Bronchial epithelial cell (primary cell): ENCODE data around the gene GABRR2. TPM values are rescaled to one million over a fixed set of nuclear protein-coding genes. Genes with fewer than 3 reads are reported as not detected.

Source experiments
- DNase-seq: peaks from one replicate; pipeline ENCODE4 v3.0.0-alpha.2; 2010; ENCODE audit warnings: low read depth
- FAIRE-seq: peaks from 2 replicates; lab custom pipeline; 2011; peaks lifted over from hg19 to GRCh38; lab: Jason Lieb, UNC
- H3K27me3 ChIP-seq: 2 replicates; pipeline ENCODE4 v1.5.1; 2011; ENCODE audit warnings: low read length; ENCODE audit not compliant: control insufficient read depth, insufficient read depth
- H3K36me3 ChIP-seq: 2 replicates; pipeline ENCODE4 v1.5.1; 2011; ENCODE audit warnings: low read length; ENCODE audit not compliant: control insufficient read depth, insufficient read depth
- H3K4me3 ChIP-seq: 2 replicates; pipeline ENCODE4 v1.5.1; 2011; ENCODE audit warnings: mild to moderate bottlenecking, low read depth, low read length, control low read depth
- CTCF ChIP-seq: IDR thresholded peaks from 2 replicates; pipeline ENCODE4 v1.5.1; 2011; ENCODE audit warnings: mild to moderate bottlenecking, moderate library complexity, low read length, control low read depth, inconsistent platforms; ENCODE audit not compliant: insufficient read depth, severe bottlenecking
- total RNA-seq: library from RNA; depleted of rRNA; stranded (reverse); fragments of >200 nt; gene quantifications from 2 replicates; pipeline ENCODE4 v1.2.1, GENCODE V29; 2014

The GABRR2 gene
- total RNA-seq, 1 donor from 2014 or later: under 0.01 TPM

GRCh38 chr6:89278956-89279355 is 36.1 kb downstream of the GABRR2 start:
- FAIRE-seq: no peak
- Histone ChIP-seq H3K36me3 (no peaks in the 10 kb centered on the region), H3K4me3 (no peak overlapping the region), H3K27me3 (peaks cover 8% of the 10 kb centered on the region)
- TF ChIP-seq CTCF: no peak
- no peak for DNase-seq

DNA sequence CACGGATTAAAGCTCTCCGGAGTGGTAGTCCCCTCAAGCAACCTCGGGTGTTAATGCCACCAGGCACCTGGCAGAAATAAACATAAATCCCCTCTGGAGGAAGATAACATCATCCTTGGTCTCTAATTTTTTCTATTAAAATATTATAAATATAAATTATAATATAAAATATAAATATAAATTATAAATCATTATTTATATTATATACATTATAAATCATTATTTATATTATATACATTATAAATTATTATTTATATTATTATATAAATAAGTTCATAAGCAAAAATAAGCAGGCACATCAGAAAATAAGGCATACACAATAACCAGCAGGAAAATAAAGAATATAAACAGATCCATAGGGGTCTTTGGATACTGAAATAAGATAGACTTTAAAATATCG is 39.2 kb downstream of the GABRR2 start:
- no peak for FAIRE-seq
- Histone ChIP-seq H3K27me3 (peaks cover 11% of the 10 kb centered on the region), H3K36me3 (no peaks in the 10 kb centered on the region), H3K4me3 (no peak overlapping the region)
- TF ChIP-seq CTCF: no peak
- no peak for DNase-seq

DNA sequence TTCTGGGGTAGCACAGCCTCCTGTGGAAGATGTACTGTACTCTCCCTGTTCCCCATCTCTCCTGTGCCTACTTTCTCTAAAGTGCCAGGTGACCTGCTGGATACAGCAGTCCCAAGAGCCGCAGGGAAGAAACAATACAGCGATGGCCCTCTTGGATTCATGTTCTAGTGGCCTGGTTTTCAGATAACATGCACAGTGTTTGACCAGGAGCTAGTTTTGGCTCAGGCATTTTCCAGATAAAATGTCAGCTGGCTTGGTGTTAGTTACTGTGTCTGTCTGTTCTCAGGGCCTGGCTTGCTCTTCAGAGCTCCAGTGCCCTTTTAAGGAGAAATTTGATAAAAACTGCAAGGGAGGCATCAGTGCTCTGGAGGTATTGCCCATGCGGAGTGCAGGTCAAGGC is 41.3 kb downstream of the GABRR2 start:
- Histone ChIP-seq H3K36me3 (no peaks in the 10 kb centered on the region), H3K4me3 (no peak overlapping the region), H3K27me3 (peaks cover 14% of the 10 kb centered on the region)
- TF ChIP-seq CTCF: no peak
- no peak for DNase-seq
- no peak for FAIRE-seq

- Histone ChIP-seq H3K27me3 (peaks cover 11% of the 10 kb centered on the region), H3K36me3 (no peaks in the 10 kb centered on the region), H3K4me3 (no peak overlapping the region)
- FAIRE-seq: no peak
- no peak for DNase-seq
- no peak for TF ChIP-seq CTCF
Measured at GRCh38 chr6:89272596-89272995, 42.5 kb downstream of the GABRR2 start.

DNA sequence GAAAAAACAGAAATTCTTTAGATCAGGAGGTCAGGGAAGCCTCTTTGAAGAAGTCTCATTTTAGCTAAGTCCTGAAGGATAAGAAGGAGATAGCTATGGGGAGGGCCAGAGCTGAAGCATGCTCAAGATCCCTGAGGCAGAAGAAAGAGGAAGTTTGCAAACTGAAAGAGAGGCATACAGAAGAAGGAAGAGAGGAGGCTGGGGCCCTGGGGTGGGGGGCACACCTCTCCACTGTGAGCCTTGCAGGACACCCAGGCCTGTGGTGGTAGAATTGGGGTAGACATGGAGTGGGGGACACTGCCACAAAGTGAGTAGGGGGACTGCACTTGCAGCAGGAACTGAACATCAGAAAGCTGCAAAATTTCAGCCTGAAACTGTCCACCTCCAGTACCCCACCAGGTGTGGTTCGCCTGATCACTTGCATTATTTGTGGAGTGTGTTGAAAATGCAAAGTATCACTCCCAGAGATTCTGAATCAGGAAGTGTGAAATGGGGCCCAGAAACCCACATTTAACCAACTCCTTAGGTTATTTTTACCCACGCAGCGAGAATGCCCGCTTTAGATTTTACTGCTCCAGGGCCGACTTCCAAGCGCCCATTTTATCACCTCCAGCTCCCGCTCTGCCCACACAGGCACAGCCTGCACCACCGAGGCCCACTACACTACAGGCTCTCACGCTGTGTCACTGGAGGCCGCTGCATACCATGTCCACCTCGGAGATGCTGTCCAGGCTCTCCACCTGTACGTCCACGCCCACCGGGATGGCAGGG is 44.0 kb downstream of the GABRR2 start:
- DNase-seq (no peak), FAIRE-seq (no peak)
- no peak for TF ChIP-seq CTCF
- Histone ChIP-seq H3K4me3 (no peak overlapping the region), H3K36me3 (no peaks in the 10 kb centered on the region), H3K27me3 (peaks cover 11% of the 10 kb centered on the region)

- Histone ChIP-seq H3K4me3 (no peak overlapping the region), H3K27me3 (peaks cover 10% of the 10 kb centered on the region), H3K36me3 (no peaks in the 10 kb centered on the region)
- DNase-seq (no peak), FAIRE-seq (no peak)
- no peak for TF ChIP-seq CTCF
Measured at GRCh38 chr6:89269981-89270380, 45.1 kb downstream of the GABRR2 start.
